GM19025 (cell line): ENCODE data around the gene LBHD2.
"Not testable (repeated sequence)": the region's sequence is repeated elsewhere in the genome, so short reads cannot be mapped to it uniquely, and the experiment has no call there.

Source experiments
- ATAC-seq: cut with Tn5 transposase; IDR thresholded peaks from one replicate; pipeline ENCODE4 v1.9.1; 2021; ENCODE audit warnings: mild to moderate bottlenecking, low read depth, moderate library complexity; ENCODE audit not compliant: unreplicated experiment

LBHD2 gene

DNA sequence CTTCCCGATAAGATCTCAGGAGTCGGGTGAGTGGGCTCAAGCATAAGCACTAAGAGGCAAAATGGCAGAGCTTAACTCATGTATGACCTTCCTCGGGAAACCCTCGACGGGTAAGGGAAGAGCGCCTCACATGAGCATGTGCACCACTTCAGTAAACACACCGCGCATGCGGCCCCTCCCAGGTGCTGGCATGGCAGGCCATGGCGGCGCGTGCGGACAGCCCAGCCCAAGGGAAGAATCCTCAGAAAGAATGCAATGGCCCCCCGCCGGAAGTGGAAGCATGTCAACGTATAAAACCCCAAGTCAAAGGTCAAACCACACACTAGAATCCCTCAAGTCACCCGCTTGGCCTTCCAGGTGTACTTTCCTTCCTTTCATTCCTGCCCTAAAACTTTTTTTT lies 32.6 kb downstream of the LBHD2 start:
- no peak for ATAC-seq

DNA sequence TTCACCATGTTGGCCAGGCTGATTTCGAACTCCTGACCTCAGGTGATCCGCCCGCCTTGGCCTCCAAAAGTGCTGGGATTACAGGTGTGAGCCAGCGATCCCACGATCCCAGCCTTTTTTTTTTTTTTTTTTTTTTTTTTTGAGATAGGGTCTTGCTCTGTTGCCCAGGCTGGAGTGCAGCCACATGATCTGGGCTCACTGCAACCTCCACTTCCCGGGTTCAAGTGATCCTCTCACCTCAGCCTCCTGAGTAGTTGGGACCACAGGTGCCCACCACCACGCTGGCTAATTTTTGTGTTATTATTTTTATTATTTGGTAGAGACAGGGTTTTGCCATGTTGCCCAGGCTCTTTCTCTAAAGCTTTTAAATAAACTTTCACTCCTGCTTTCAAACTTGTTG lies 33.5 kb downstream of the LBHD2 start:
- ATAC-seq = not testable (repeated sequence)

DNA sequence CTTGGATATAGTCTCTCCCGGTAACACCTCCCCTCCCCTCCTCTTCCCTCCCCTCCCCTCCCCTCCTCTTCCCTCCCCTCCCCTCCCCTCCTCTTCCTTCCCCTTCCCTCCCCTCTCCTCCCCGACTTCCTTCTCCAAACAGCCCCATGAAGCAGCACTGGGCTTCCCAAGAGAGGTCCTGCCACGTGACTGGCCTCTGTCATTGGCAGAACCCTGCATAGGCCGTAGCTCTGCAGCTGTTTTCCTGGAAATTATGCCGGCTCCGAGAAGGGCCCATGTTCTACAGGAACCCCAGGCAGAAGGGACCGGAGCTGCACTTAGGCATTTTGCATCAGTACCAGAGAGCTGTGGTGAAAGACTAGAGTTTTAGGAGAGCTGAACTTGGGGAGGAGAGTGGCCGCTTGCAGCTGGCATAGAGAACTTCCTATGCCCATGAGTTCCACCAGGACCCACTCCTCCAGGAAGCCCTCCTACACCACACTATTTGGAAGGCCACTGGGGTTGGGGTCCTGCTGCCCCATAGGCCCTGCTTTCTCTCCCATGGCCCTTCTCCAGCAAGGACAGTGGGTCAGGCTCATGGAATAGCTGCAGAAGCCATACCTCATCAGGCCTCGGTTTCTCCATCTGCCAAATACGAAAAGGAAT lies 34.1 kb downstream of the LBHD2 start:
- no peak for ATAC-seq

DNA sequence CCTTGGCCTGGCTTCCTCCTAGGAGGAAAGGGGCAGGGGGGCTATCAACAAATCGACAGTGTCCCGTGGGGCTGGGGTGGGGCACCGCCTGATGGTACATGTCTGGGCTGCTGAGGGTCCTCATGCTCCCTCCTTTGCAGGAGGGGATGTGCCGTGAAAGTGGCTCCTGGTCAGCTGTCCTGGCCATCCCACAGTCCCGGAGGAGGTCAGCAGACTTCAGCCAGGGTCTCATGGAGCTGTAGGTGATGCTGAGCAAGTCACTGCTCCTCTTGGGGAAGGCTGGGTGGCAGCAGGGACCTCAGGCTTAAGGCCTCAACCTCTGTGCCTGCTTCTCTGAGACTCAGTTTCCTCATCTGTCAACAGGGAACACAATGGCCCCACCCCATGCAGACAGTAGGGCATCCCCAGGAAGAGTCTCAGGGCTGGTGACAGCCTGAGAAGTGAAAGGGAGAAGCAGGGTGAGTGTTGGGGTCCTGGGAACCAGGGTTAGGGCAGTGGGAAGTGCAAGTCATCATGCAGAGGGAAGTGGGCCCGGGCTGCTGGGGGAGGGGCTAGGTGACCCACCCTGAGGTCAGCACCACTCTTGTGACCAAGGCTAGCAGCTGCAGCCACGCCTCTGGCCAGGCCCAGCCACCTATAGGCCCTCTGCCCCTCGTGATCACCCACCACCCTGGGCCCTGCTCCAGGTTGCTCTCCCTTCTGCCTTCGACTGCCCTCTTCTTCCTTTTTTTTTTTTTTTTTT lies 34.8 kb downstream of the LBHD2 start:
- no peak for ATAC-seq

DNA sequence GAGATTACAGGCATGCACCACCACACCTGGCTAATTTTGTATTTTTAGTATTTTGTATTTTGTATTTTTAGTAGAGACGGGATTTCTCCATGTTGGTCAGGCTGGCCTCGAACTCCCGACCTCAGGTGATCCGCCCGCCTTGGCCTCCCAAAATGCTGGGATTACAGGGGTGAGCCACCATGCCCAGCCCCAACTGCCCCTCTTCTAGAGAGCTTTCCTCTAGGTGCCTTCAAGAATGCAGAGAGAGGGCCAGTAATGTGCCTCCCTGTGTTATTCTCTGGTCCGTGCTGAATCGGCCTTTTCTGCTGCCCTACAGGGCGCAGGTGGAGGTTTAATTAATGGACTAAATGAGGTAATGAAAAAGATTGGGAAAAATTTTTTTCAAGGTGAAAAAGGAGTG lies 35.5 kb downstream of the LBHD2 start:
- not testable (repeated sequence) for ATAC-seq

DNA sequence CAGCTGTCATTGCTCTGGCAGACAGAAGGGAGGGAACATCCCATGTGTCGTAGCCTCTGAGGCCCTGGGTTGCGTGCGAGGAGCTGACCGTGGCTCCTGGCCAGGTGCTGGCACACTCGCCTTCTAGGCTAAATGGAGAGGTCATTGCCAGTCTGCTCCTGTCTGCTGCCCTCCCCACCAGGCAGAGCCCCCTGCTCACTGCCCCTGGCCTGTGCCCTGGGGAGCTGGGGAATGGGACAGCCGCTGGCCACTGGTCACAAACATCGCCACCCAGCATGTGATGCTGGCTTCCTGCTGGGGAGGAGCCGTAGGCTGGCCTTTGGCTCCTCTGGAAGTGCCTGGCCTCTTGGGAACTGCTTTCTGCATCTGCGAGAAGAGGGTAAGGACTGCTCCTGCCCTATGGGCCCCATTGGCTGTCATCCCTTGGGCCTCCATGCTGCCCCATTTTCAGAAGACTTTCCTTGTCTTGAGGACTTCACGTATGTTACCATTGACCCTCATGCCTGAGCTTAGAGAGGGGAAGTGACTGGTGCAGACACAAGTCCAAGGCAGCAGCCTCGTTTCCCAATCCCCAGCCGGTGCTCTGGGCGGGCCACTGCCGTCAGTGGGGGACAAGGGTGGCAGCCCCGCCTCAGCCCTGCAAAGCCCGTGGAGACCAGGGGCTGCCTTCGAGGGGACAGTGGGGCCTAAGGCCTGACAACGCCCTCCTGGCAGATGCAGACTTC lies 37.3 kb downstream of the LBHD2 start:
- ATAC-seq = no peak

GRCh38 chr14:103121846-103122584 lies 38.0 kb downstream of the LBHD2 start:
- no peak for ATAC-seq

DNA sequence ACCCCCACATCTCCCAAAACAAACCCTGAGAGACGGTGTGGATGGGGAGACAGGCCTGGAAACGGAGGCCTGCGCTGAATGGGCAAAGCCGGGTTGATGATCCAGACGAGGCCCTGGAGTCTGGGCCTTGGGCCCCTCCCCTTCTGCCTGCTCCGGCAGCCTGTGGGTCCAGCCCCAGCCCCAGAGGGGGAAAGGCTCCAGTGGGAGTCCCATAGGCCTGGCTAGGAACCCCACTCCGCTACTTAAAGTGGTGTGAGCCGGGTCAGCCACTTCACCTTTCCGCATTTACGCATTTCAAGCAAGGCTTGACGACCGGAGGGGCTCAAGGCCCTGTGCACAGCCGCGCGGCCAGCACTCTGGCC lies 38.6 kb downstream of the LBHD2 start:
- no peak for ATAC-seq

DNA sequence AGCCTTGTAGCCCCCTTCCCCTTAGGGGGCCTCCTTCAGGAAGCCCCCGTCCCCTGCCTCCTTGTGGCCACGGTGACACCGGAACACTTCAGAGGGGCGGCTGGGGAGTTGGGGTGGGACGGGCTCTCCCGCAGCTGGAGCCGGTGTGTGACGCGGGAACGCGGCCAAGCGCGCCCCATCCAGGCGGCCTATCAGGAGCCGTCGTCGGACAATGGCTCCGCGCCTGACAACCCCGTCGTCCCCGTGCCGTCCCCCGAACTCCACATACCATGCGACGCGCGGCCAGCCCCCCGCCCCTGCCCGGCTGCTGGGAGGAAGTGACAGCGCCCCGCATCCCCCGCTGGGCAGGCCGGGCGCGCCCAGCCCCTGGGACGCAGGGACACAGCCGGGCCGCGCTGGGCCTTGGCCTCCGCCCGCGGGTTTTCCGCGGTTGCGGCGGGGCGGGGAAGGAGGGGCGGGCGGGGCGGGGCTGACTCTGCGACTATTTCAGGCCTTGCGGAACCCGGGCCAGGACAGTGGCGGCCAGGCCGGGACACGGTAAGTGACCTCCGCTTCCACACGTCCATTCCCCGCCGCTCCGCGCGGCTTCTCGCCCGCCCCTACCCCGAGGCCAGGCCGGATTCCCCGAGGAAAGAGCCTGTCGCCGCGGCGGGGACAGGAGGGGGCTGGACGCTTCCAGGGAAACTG lies 39.1 kb downstream of the LBHD2 start, which contains the start of gene TNFAIP2:
Gene TNFAIP2, plus strand, starts transcription at position 515 of the 687 bp plus-strand sequence. CDS start 2,997 bp downstream, outside the sequence.
- no peak for ATAC-seq

- ATAC-seq = no peak
These were observed 39.9 kb downstream of the LBHD2 start for GRCh38 chr14:103123634-103124500.

DNA sequence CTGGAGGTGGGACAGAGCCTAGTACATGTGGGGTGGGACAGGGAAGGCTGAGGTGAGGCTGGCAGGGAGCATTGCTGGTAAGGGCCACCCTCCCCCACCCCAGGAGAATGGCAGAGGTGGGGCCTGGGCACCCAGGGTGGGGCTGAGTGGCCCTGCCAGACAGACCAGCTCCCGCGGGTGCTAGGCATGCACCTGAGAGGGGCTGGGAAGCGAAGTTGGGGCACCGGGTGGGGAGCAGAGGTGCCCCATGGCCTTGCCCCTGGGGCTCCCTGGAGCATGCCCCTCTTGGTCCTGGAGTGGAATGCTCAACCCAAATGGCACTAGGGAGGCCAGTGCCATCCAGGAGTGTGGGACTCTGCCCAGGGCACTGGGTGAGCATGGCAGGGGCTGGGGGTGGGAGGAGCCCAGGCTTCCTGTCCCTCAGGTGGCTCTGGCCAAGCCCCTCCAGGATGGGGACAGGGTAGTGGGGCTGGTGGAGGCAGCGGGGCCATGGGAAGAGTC lies 40.5 kb downstream of the LBHD2 start:
- ATAC-seq = no peak

- no peak for ATAC-seq
These were observed 41.4 kb downstream of the LBHD2 start for GRCh38 chr14:103125098-103126070.

- ATAC-seq = no peak
These were observed 42.3 kb downstream of the LBHD2 start for GRCh38 chr14:103126088-103126872.

- no peak for ATAC-seq
These were observed 42.9 kb downstream of the LBHD2 start for GRCh38 chr14:103126873-103127304.

DNA sequence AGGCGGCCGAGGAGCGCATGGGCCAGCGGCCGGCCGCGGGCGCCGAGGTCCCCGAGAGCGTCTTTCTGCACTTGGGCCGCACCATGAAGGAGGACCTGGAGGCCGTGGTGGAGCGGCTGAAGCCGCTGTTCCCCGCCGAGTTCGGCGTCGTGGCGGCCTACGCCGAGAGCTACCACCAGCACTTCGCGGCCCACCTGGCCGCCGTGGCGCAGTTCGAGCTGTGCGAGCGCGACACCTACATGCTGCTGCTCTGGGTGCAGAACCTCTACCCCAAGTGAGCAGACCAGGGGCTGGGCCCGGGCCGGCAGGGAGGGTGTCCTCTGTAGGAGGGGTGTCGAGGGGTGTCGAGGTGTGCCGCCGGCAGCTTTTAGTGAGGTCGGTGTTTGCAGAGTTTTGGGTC lies 43.3 kb downstream of the LBHD2 start:
- no peak for ATAC-seq

GRCh38 chr14:103127861-103128598 lies 44.0 kb downstream of the LBHD2 start:
- no peak for ATAC-seq
